Measurements from ENCODE around the gene TMEM109.
A peak's percentile ranks its signal among the peaks of the same experiment; 100 is the strongest.

The TMEM109 gene

GRCh38 chr11:60960405-60960804 is 46.4 kb downstream of the TMEM109 start:
- no peak for DNase-seq (ENCODE audit: extremely low read depth in 1 of 2, low read depth in 1 of 2)

GRCh38 chr11:60964801-60965200 is 50.8 kb downstream of the TMEM109 start:
- no peak for DNase-seq (ENCODE audit: extremely low read depth in 1 of 2, low read depth in 1 of 2)

GRCh38 chr11:60966890-60967289 is 52.9 kb downstream of the TMEM109 start:
- DNase-seq (ENCODE audit: extremely low read depth in 1 of 2, low read depth in 1 of 2), result no peak

GRCh38 chr11:60968223-60968622 is 54.3 kb downstream of the TMEM109 start:
- no peak for DNase-seq (ENCODE audit: extremely low read depth in 1 of 2, low read depth in 1 of 2)

GRCh38 chr11:60970369-60970774 is 56.4 kb downstream of the TMEM109 start:
- peak in 1 of 2 donors; percentile 69 for DNase-seq (ENCODE audit: extremely low read depth in 1 of 2, low read depth in 1 of 2)

GRCh38 chr11:60970890-60971289 is 56.9 kb downstream of the TMEM109 start:
- DNase-seq (ENCODE audit: extremely low read depth in 1 of 2, low read depth in 1 of 2), result no peak

GRCh38 chr11:60971520-60971919 is 57.6 kb downstream of the TMEM109 start, which contains the start of gene CD6:
CD6 (plus strand) TSS chr11:60971680; CDS start chr11:60971866, 186 bp downstream.
- DNase-seq (ENCODE audit: extremely low read depth in 1 of 2, low read depth in 1 of 2), result peak in 1 of 2 donors; percentile 68

- no peak for DNase-seq (ENCODE audit: extremely low read depth in 1 of 2, low read depth in 1 of 2)
Measured at GRCh38 chr11:60972182-60973030, 58.4 kb downstream of the TMEM109 start.

Measured in stimulated activated CD8-positive, alpha-beta memory T cell treated with anti-CD3 and anti-CD28 coated beads, Interleukin-7, amount 100 ng/mL, for 48 hours (primary cell).